Islet precursor cell (in vitro differentiated cells): ENCODE measurements around the gene CHST4.
"Not testable (repeated sequence)": the region's sequence is repeated elsewhere in the genome, so short reads cannot be mapped to it uniquely, and the experiment has no call there.

Source experiments
- DNase-seq: peaks from one replicate; pipeline ENCODE4 v3.0.0-alpha.2; 2018

Gene CHST4

GRCh38 chr16:71526111-71526631 is at the start of gene CHST4:
CHST4 (plus strand) TSS chr16:71526426; CDS start chr16:71536678, 10,252 bp downstream.
- peak; percentile 96 for DNase-seq

- peak; percentile 1 for DNase-seq
Observed at GRCh38 chr16:71476457-71477124, 49.6 kb upstream of the CHST4 start.

- peak; percentile 72 for DNase-seq
Observed at GRCh38 chr16:71479420-71479819, 46.8 kb upstream of the CHST4 start.

- no peak for DNase-seq
Observed at GRCh38 chr16:71480956-71481355, 45.3 kb upstream of the CHST4 start.

GRCh38 chr16:71482569-71482968 is 43.7 kb upstream of the CHST4 start:
- DNase-seq = no peak

- DNase-seq = peak; percentile 85
Observed at GRCh38 chr16:71484006-71484893, 42.0 kb upstream of the CHST4 start.

- DNase-seq = no peak
Observed at GRCh38 chr16:71489122-71489521, 37.1 kb upstream of the CHST4 start, which contains the start of gene ZNF19. ZNF19 (minus strand) TSS chr16:71489324; CDS start chr16:71482114, 7,210 bp downstream.

- DNase-seq = no peak
Observed at GRCh38 chr16:71490361-71490760, 35.9 kb upstream of the CHST4 start.

GRCh38 chr16:71491054-71491453 is 35.2 kb upstream of the CHST4 start:
- DNase-seq = no peak

- no peak for DNase-seq
Observed at GRCh38 chr16:71492786-71493185, 33.4 kb upstream of the CHST4 start.

- no peak for DNase-seq
Observed at GRCh38 chr16:71493213-71493612, 33.0 kb upstream of the CHST4 start.

- DNase-seq = no peak
Observed at GRCh38 chr16:71498031-71498430, 28.2 kb upstream of the CHST4 start.

- peak; percentile 68 for DNase-seq
Observed at GRCh38 chr16:71499775-71500364, 26.4 kb upstream of the CHST4 start.

GRCh38 chr16:71500964-71501363 is 25.3 kb upstream of the CHST4 start:
- DNase-seq = no peak

- no peak for DNase-seq
Observed at GRCh38 chr16:71501547-71501946, 24.7 kb upstream of the CHST4 start.

- not testable (repeated sequence) for DNase-seq
Observed at GRCh38 chr16:71504051-71504450, 22.2 kb upstream of the CHST4 start.

GRCh38 chr16:71504901-71505300 is 21.3 kb upstream of the CHST4 start:
- no peak for DNase-seq

GRCh38 chr16:71507061-71507460 is 19.2 kb upstream of the CHST4 start:
- no peak for DNase-seq

- no peak for DNase-seq
Observed at GRCh38 chr16:71513302-71513701, 12.9 kb upstream of the CHST4 start.

- no peak for DNase-seq
Observed at GRCh38 chr16:71514476-71514875, 11.8 kb upstream of the CHST4 start.

GRCh38 chr16:71515026-71515425 is 11.2 kb upstream of the CHST4 start:
- no peak for DNase-seq

GRCh38 chr16:71520550-71520949 is 5.7 kb upstream of the CHST4 start:
- DNase-seq = peak; percentile 77
